Fibroblast of the aortic adventitia (primary cell): ENCODE results near the gene DCPS. TPM values are rescaled to one million over a fixed set of nuclear protein-coding genes. Genes with fewer than 3 reads are reported as not detected.
"Not testable (repeated sequence)": the region's sequence is repeated elsewhere in the genome, so short reads cannot be mapped to it uniquely, and the experiment has no call there.

Experiments
- DNase-seq: peaks from one replicate; pipeline ENCODE4 v3.0.0-alpha.2; 2010; ENCODE audit warnings: low read depth
- H3K4me3 ChIP-seq: 2 replicates; pipeline ENCODE4 v1.5.1; 2011; ENCODE audit warnings: low read depth, mild to moderate bottlenecking, control low read depth, low read length, moderate library complexity
- CTCF ChIP-seq: IDR thresholded peaks from 2 replicates; pipeline ENCODE4 v1.5.1; 2011; ENCODE audit warnings: mild to moderate bottlenecking, low read length, control low read depth, inconsistent platforms; ENCODE audit not compliant: insufficient read depth
- total RNA-seq: library from RNA; depleted of rRNA; stranded (reverse); fragments of >200 nt; gene quantifications from 2 replicates; pipeline ENCODE4 v1.2.3, GENCODE V29; 2012; ENCODE audit warnings: low replicate concordance

DCPS gene
- total RNA-seq, 1 donor: 11.4 TPM

- H3K4me3 ChIP-seq: peak overlapping the region; percentile 22
- peak; percentile 48 for TF ChIP-seq CTCF
- DNase-seq: peak; percentile 83
Measured at GRCh38 chr11:126359431-126360048, 55.7 kb downstream of the DCPS start.

GRCh38 chr11:126360049-126360446 is 56.2 kb downstream of the DCPS start:
- peak overlapping the region; percentile 14 for H3K4me3 ChIP-seq
- no peak for DNase-seq
- no peak for TF ChIP-seq CTCF

- no peak for TF ChIP-seq CTCF
- no peak for DNase-seq
- H3K4me3 ChIP-seq: no peak overlapping the region
Measured at GRCh38 chr11:126361400-126361799, 57.5 kb downstream of the DCPS start.

- no peak overlapping the region for H3K4me3 ChIP-seq
- no peak for DNase-seq
- TF ChIP-seq CTCF: peak; percentile 4
Measured at GRCh38 chr11:126362879-126363655, 59.2 kb downstream of the DCPS start.

GRCh38 chr11:126363706-126364248 is 59.9 kb downstream of the DCPS start:
- no peak for DNase-seq
- no peak for TF ChIP-seq CTCF
- no peak overlapping the region for H3K4me3 ChIP-seq

- DNase-seq: not testable (repeated sequence)
Measured at GRCh38 chr11:126364735-126365134, 60.9 kb downstream of the DCPS start.

GRCh38 chr11:126365508-126365907 is 61.6 kb downstream of the DCPS start:
- DNase-seq, H3K4me3 ChIP-seq: not testable (repeated sequence)

More at GRCh38 chr11:126364735-126365134, 60.9 kb downstream of the DCPS start:
- not testable (repeated sequence) for H3K4me3 ChIP-seq
